Activated CD4-positive, alpha-beta T cell treated with anti-CD3 and anti-CD28 coated beads for 36 hours (primary cell): ENCODE data around the gene PPP6R2. TPM values are rescaled to one million over a fixed set of nuclear protein-coding genes. Genes with fewer than 3 reads are reported as not detected.
"Not testable (repeated sequence)": the region's sequence is repeated elsewhere in the genome, so short reads cannot be mapped to it uniquely, and the experiment has no call there.

ENCODE experiments used
- ATAC-seq: fragments of 200-7000 bp; cut with Tn5 transposase; one replicate; pipeline ENCODE4 v1.10.0; 2021; ENCODE audit warnings: mild to moderate bottlenecking, moderate library complexity
- CTCF ChIA-PET: fragments of 350-600 bp; sonication (Branson Sonifier 250); formaldehyde crosslinking; loops from one replicate; lab custom pipeline; 2021; ENCODE audit warnings: antibody characterized with exemption; lab: Charles Lee
- POLR2A ChIA-PET: fragments of 350-600 bp; sonication (Branson Sonifier 250); formaldehyde crosslinking; loops from one replicate; lab custom pipeline; 2021; ENCODE audit warnings: antibody characterized with exemption, inconsistent platforms; lab: Charles Lee
- DNase-seq: peaks from one replicate; pipeline ENCODE4 v3.0.0-alpha.2; 2020
- H3K27ac Mint-ChIP-seq: one replicate; pipeline ENCODE4 v1.8.0; 2021; ENCODE audit warnings: mixed read lengths
- H3K27me3 Mint-ChIP-seq: one replicate; pipeline ENCODE4 v1.8.0; 2021; ENCODE audit warnings: mixed read lengths
- H3K36me3 Mint-ChIP-seq: one replicate; pipeline ENCODE4 v1.8.0; 2021; ENCODE audit warnings: low read depth, mixed read lengths
- H3K4me1 Mint-ChIP-seq: one replicate; pipeline ENCODE4 v1.8.0; 2021; ENCODE audit warnings: mixed read lengths
- H3K4me3 Mint-ChIP-seq: one replicate; pipeline ENCODE4 v1.8.0; 2021; ENCODE audit warnings: mild to moderate bottlenecking, moderate library complexity, mixed read lengths
- H3K9me3 Mint-ChIP-seq: one replicate; pipeline ENCODE4 v1.8.0; 2021; ENCODE audit warnings: low read depth, mixed read lengths
- intact Hi-C, 2 experiments: fragments of 100-400 bp; cut with DNase I in 1 of 2; cut with micrococcal nuclease in 1 of 2; formaldehyde crosslinking; loops; one replicate each; pipeline versions ENCODE4 v1.14.2 to v1.15.1; 2022 to 2024; cut with DNase I, micrococcal nuclease
- total RNA-seq, 2 experiments: library from RNA; stranded (reverse); gene quantifications; one replicate each; pipeline ENCODE4 v1.2.3, GENCODE V29; 2021

Gene PPP6R2
- total RNA-seq, 2 experiments from 2014 or later, result 37.3 to 39.5 TPM

- H3K4me3 Mint-ChIP-seq, result no peak overlapping the region
- ATAC-seq (no peak), DNase-seq (no peak)
- H3K27me3 Mint-ChIP-seq, result no peaks in the 10 kb centered on the region
- H3K27ac Mint-ChIP-seq, result no peak overlapping the region
- peaks cover 6% of the 10 kb centered on the region for H3K4me1 Mint-ChIP-seq
- POLR2A ChIA-PET, result no interaction called here
- intact Hi-C loops, result no loop called here
- no peaks in the 10 kb centered on the region for H3K9me3 Mint-ChIP-seq
- peaks cover 30% of the 10 kb centered on the region for H3K36me3 Mint-ChIP-seq
- CTCF ChIA-PET, result no interaction called here
Measured at GRCh38 chr22:50422961-50423815, 80.1 kb downstream of the PPP6R2 start.

DNA sequence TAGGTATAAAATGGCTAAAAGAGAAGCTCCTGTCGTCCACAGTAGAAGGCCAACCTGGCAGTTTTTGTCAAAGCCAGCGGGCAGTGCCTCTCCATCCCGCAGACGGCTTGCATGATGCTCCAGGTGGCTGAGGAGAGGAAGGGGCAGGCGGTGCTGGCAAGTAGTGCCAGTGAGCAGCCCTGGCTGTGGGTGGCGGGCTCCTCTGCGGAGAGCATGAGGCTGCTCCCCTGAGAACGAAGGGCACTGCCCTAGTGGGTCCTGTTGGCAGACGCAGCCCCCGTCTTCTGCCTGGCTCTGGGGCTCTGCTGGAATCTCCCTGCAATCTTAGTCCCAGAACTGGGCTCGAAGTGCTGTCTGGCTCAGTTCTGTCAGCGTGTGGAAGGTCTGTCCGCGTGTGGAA, 80.8 kb downstream of the PPP6R2 start:
- POLR2A ChIA-PET, result no interaction called here
- intact Hi-C loops, result no loop called here
- ATAC-seq, result no peak
- no peak for DNase-seq
- Mint-ChIP-seq H3K27ac (no peak overlapping the region), H3K27me3 (no peaks in the 10 kb centered on the region), H3K9me3 (no peaks in the 10 kb centered on the region), H3K4me1 (peaks cover 6% of the 10 kb centered on the region), H3K4me3 (no peak overlapping the region), H3K36me3 (peaks cover 29% of the 10 kb centered on the region)
- CTCF ChIA-PET, result no interaction called here

- Mint-ChIP-seq H3K4me3 (no peak overlapping the region), H3K9me3 (no peaks in the 10 kb centered on the region), H3K4me1 (peaks cover 6% of the 10 kb centered on the region), H3K27me3 (no peaks in the 10 kb centered on the region), H3K27ac (peak overlapping the region; percentile 17), H3K36me3 (peaks cover 18% of the 10 kb centered on the region)
- no peak for ATAC-seq
- no peak for DNase-seq
- CTCF ChIA-PET, result interaction anchor here (0.7 to 1.8 kb wide), 2 partner anchors 72 to 150 kb away, joined by 4 to 5 read pairs; no protein-coding TSS in a partner anchor
- intact Hi-C loops, result no loop called here
- POLR2A ChIA-PET, result no interaction called here
Measured at GRCh38 chr22:50425179-50425916, 82.2 kb downstream of the PPP6R2 start.

GRCh38 chr22:50432131-50432876, 89.2 kb downstream of the PPP6R2 start:
- Mint-ChIP-seq H3K27me3 (no peaks in the 10 kb centered on the region), H3K36me3 (peaks cover 11% of the 10 kb centered on the region), H3K9me3 (no peaks in the 10 kb centered on the region), H3K4me3 (no peak overlapping the region), H3K27ac (no peak overlapping the region), H3K4me1 (no peaks in the 10 kb centered on the region)
- intact Hi-C loops, result no loop called here
- no peak for DNase-seq
- ChIA-PET POLR2A (no interaction called here), CTCF (no interaction called here)
- no peak for ATAC-seq

- H3K9me3 Mint-ChIP-seq, intact Hi-C loops, H3K4me3 Mint-ChIP-seq, H3K27me3 Mint-ChIP-seq, ATAC-seq, POLR2A ChIA-PET, H3K4me1 Mint-ChIP-seq, CTCF ChIA-PET, H3K27ac Mint-ChIP-seq, DNase-seq: not testable (repeated sequence)
- H3K36me3 Mint-ChIP-seq, result peaks cover 11% of the 10 kb centered on the region
Measured at GRCh38 chr22:50432877-50433510, 89.9 kb downstream of the PPP6R2 start.

DNA sequence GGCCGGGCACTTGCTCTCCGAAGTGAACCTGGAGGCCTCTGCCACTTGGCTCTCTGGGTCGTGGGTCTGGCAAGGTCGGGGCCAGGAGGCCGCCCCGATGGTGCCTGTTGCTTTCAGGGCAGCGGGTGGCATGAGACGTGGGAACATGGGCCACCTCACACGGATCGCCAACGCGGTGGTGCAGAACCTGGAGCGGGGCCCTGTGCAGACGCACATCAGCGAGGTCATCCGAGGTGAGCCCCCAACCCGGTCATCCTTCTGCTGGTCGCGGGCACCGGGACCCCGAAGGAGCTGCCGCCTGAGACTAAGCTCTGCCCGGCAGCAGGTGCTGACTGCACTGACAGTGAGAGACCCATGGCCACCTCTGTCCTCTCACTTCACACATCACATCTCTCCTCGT, 91.7 kb downstream of the PPP6R2 start:
- H3K4me1 Mint-ChIP-seq, result no peaks in the 10 kb centered on the region
- H3K27ac Mint-ChIP-seq, result no peak overlapping the region
- no peak for DNase-seq
- no peak for ATAC-seq
- ChIA-PET POLR2A (no interaction called here), CTCF (no interaction called here)
- no peak overlapping the region for H3K4me3 Mint-ChIP-seq
- H3K27me3 Mint-ChIP-seq, result no peaks in the 10 kb centered on the region
- intact Hi-C loops, result no loop called here
- no peaks in the 10 kb centered on the region for H3K9me3 Mint-ChIP-seq
- H3K36me3 Mint-ChIP-seq, result peaks cover 9% of the 10 kb centered on the region

- Mint-ChIP-seq H3K27ac (no peak overlapping the region), H3K4me1 (no peaks in the 10 kb centered on the region), H3K4me3 (no peak overlapping the region), H3K27me3 (no peaks in the 10 kb centered on the region), H3K9me3 (no peaks in the 10 kb centered on the region), H3K36me3 (peaks cover 8% of the 10 kb centered on the region)
- POLR2A ChIA-PET, result no interaction called here
- ATAC-seq (no peak), DNase-seq (no peak)
- CTCF ChIA-PET, result interaction anchor here (0.6 kb wide), 1 partner anchor 55 kb away, joined by 3 read pairs; no protein-coding TSS in a partner anchor
- intact Hi-C loops, result no loop called here
Measured at GRCh38 chr22:50435291-50436014, 92.3 kb downstream of the PPP6R2 start.

GRCh38 chr22:50436015-50436830, 93.1 kb downstream of the PPP6R2 start:
- intact Hi-C loops, result no loop called here
- H3K4me1 Mint-ChIP-seq, result no peaks in the 10 kb centered on the region
- no peak overlapping the region for H3K4me3 Mint-ChIP-seq
- no peak for ATAC-seq
- no peak overlapping the region for H3K27ac Mint-ChIP-seq
- no peaks in the 10 kb centered on the region for H3K9me3 Mint-ChIP-seq
- H3K27me3 Mint-ChIP-seq, result no peaks in the 10 kb centered on the region
- DNase-seq, result no peak
- H3K36me3 Mint-ChIP-seq, result peaks cover 8% of the 10 kb centered on the region
- ChIA-PET CTCF (interaction anchor here (0.6 kb wide), 1 partner anchor 55 kb away, joined by 3 read pairs; no protein-coding TSS in a partner anchor), POLR2A (no interaction called here)

- Mint-ChIP-seq H3K27me3 (no peaks in the 10 kb centered on the region), H3K9me3 (no peaks in the 10 kb centered on the region), H3K27ac (no peak overlapping the region), H3K36me3 (peaks cover 4% of the 10 kb centered on the region), H3K4me1 (no peaks in the 10 kb centered on the region), H3K4me3 (no peak overlapping the region)
- no peak for DNase-seq
- ChIA-PET POLR2A (no interaction called here), CTCF (no interaction called here)
- ATAC-seq, result no peak
- intact Hi-C loops, result no loop called here
Measured at GRCh38 chr22:50436841-50437341, 93.8 kb downstream of the PPP6R2 start.
